HepG2 (cell line): ENCODE measurements around the gene STEAP3. TPM values are rescaled to one million over a fixed set of nuclear protein-coding genes. Genes with fewer than 3 reads are reported as not detected.

Experiments
- CHCHD3 ChIP-seq: sonication (generic); formaldehyde crosslinking; IDR thresholded peaks from 2 replicates; pipeline ENCODE4 v1.8.0; 2022; ENCODE audit warnings: mild to moderate bottlenecking, missing genetic modification reagents, moderate library complexity
- DPF2 ChIP-seq: sonication (generic); formaldehyde crosslinking; IDR thresholded peaks from 2 replicates; pipeline ENCODE4 v1.4.0; 2020; ENCODE audit warnings: mild to moderate bottlenecking, low read depth, missing genetic modification reagents, borderline replicate concordance
- ESRRA ChIP-seq: sonication (generic); formaldehyde crosslinking; IDR thresholded peaks from 2 replicates; pipeline ENCODE4 v1.5.1; 2020; ENCODE audit warnings: mild to moderate bottlenecking, low read depth, missing genetic modification reagents
- HDAC6 ChIP-seq: fragments of 200-600 bp; sonication (generic); IDR thresholded peaks from 2 replicates; pipeline ENCODE4 v1.7.0; 2017; ENCODE audit warnings: mild to moderate bottlenecking, antibody characterized with exemption, low read length, low read depth
- ONECUT2 ChIP-seq: sonication (generic); formaldehyde crosslinking; IDR thresholded peaks from 2 replicates; pipeline ENCODE4 v1.4.0; 2020; ENCODE audit warnings: missing genetic modification reagents
- PTBP1 ChIP-seq: fragments of 200-400 bp; formaldehyde crosslinking; IDR thresholded peaks from 2 replicates; pipeline ENCODE4 v1.6.1; 2018; ENCODE audit warnings: low read length, low read depth; ENCODE audit not compliant: poor library complexity, severe bottlenecking
- ZFP36 ChIP-seq: fragments of 150-350 bp; IDR thresholded peaks from 2 replicates; pipeline ENCODE4 v1.6.1; 2018; ENCODE audit warnings: borderline replicate concordance, low read length, low read depth; ENCODE audit not compliant: partially characterized antibody
- ZNF142 ChIP-seq: sonication (generic); formaldehyde crosslinking; IDR thresholded peaks from 2 replicates; pipeline ENCODE4 v1.4.0; 2020; ENCODE audit warnings: missing genetic modification reagents
- ZNF407 ChIP-seq: sonication (generic); formaldehyde crosslinking; IDR thresholded peaks from one replicate; pipeline ENCODE4 v1.5.1; 2020; ENCODE audit warnings: mild to moderate bottlenecking, missing genetic modification reagents; ENCODE audit errors: not compliant biosample characterization
- ZNF770 ChIP-seq: sonication (generic); formaldehyde crosslinking; IDR thresholded peaks from 2 replicates; pipeline ENCODE4 v1.5.0; 2020; ENCODE audit warnings: mild to moderate bottlenecking, missing genetic modification reagents
- ZNF772 ChIP-seq: sonication (generic); formaldehyde crosslinking; IDR thresholded peaks from 2 replicates; pipeline ENCODE4 v1.5.0; 2020; ENCODE audit warnings: mild to moderate bottlenecking, missing genetic modification reagents
- polyA plus RNA-seq, 8 experiments: library from polyadenylated mRNA; depleted of rRNA in 3 of 8; stranded (reverse) in 7 of 8; unstranded in 1 of 8; fragments of >200 nt; fragmentation: Illumina TruSeq in 4 of 8; extraction: Trizol in 4 of 8; gene quantifications; 2 replicates each; pipeline versions ENCODE4 v1.2.1 to v1.2.3, GENCODE V29; 2011 to 2016; ENCODE audit warnings: low read depth in 4 of 8, missing spikeins in 1 of 8, mixed read lengths in 1 of 8; ENCODE audit not compliant: insufficient read depth in 1 of 8
- total RNA-seq, 5 experiments: library from RNA; depleted of rRNA; stranded (reverse); fragments of >200 nt; fragmentation: Illumina TruSeq; extraction: Trizol; gene quantifications; 2 replicates each; pipeline ENCODE4 v1.2.3, GENCODE V29; 2016; ENCODE audit warnings: low read depth in 1 of 5

STEAP3 gene
- total and polyA plus RNA-seq, 2 of the 13 experiments (the other 11 are each of a cell fraction or from before 2014, with no cell fraction given), result 7.3 to 21.1 TPM

GRCh38 chr2:119221609-119222008, 2.0 kb upstream of the STEAP3 start (continued):
- TF ChIP-seq ESRRA (CRISPR knock-in tag) (peak; percentile 44; the same call in 1 of the 2 replicates), ZNF772 (CRISPR knock-in tag) (no peak), ZNF142 (CRISPR knock-in tag) (no peak), ZNF407 (CRISPR knock-in tag) (no peak), DPF2 (no peak), ONECUT2 (no peak), ZFP36 (no peak), HDAC6 (no peak), PTBP1 (no peak), ZNF770 (CRISPR knock-in tag) (no peak), CHCHD3 (CRISPR knock-in tag) (no peak)
